HG02943 (cell line): ENCODE measurements around the gene NHSL1.

Source experiments
- ATAC-seq: cut with Tn5 transposase; IDR thresholded peaks from one replicate; pipeline ENCODE4 v1.9.1; 2021; ENCODE audit warnings: mild to moderate bottlenecking, low read depth, moderate library complexity; ENCODE audit not compliant: unreplicated experiment

NHSL1 gene

GRCh38 chr6:138498629-138499302 lies 528 bp downstream of the NHSL1 start:
- peak; percentile 15 for ATAC-seq

- no peak for ATAC-seq
Measured at GRCh38 chr6:138497286-138497685, 2.0 kb downstream of the NHSL1 start.

GRCh38 chr6:138494312-138494711 lies 5.0 kb downstream of the NHSL1 start:
- ATAC-seq: no peak

GRCh38 chr6:138493413-138493812 lies 5.9 kb downstream of the NHSL1 start:
- ATAC-seq: no peak

DNA sequence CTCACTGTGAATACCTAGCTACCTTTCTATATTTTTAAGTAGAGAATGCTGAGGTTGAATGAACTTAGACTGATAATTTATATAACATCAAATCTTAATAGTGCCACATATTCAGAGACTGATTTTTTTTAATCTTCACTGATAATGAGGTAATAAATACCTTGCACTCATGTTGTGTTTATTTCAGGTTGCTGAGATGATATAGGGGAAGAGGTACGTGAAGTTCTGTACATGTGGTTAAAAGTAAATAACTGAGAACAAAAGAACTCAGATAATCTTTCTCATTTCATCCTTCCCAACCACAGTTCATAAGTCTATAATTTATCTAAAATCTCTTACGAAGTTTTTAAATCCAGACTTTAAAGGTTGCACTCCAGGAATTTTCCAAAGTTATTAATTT lies 6.4 kb downstream of the NHSL1 start:
- no peak for ATAC-seq

- no peak for ATAC-seq
Measured at GRCh38 chr6:138492113-138492512, 7.2 kb downstream of the NHSL1 start.

DNA sequence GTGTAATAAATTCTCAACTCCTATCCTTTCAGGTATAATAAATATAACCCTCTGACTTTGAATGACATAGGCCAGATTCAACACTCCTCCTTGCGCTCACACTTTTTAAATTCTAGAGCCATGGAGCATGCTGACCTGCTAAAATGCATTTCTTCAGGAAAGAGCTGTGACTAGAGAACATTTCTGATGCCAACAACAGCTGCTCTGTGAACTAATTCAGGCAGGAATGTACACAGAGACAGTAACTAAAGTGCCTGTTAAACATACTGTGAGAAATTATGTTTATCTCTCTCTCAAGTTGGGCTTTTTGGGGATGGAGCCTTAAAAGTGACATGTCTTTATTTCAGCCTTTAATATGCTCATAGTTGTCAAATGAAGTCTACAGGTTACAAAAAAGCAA lies 8.3 kb downstream of the NHSL1 start:
- ATAC-seq: no peak

DNA sequence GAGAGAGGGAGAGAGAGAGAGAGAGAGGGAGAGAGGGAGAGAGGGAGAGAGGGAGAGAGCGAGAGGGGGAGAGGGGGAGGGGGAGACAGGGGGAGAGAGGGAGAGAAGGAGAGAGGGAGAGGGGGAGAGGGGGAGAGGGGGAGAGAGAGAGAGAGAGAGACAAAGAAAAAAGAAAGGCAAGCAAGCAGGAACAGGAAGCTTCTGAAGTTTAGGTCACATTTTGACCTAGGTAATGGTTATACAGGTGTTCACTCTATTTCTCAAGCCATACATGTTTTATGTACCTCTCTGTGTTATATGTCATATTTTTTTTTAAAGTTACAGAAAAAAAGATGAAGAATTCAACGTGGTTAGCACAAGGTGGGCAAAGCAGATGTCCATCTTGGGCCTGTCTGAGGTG lies 9.4 kb downstream of the NHSL1 start:
- ATAC-seq: no peak

GRCh38 chr6:138487102-138487604 lies 12.1 kb downstream of the NHSL1 start:
- no peak for ATAC-seq

DNA sequence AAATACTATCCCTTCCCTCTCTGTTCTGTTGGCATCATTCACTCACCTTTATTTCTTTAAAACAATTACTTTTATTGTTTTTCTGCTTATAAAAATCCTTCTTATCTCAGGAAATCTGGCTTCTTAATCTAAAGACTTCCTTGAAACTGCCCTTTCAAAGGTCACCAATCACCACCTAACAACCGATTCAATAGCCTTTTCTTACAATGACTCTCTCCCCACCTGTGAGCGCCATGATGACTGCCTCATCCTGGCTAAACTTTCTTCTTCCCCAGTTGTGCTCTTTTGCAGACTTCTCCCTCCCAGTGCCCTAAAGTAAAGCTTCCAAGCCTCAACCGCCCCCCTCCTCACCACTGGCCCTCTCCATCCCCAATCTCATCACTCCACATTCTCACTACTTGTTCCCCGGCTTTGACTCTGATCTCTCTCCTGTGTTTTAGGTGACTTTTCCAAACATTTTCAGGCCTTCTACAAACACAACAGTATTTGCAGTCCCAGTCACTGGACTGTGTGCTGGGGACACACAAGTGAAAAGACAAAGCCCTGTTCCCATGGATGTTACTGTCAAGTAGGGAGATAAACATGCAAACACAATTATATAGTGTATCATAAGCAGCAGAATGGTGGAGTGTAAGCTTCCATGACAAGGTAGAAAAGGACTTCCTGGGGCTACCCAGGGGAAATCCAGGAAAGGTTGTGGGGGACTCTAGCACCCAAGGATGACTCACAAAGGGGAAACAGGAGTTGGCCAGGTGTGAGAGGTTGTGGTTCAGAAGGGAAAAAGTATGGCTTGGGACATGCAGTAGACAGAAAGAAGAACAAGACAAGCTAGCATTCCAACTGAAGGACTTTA lies 12.8 kb downstream of the NHSL1 start:
- no peak for ATAC-seq

DNA sequence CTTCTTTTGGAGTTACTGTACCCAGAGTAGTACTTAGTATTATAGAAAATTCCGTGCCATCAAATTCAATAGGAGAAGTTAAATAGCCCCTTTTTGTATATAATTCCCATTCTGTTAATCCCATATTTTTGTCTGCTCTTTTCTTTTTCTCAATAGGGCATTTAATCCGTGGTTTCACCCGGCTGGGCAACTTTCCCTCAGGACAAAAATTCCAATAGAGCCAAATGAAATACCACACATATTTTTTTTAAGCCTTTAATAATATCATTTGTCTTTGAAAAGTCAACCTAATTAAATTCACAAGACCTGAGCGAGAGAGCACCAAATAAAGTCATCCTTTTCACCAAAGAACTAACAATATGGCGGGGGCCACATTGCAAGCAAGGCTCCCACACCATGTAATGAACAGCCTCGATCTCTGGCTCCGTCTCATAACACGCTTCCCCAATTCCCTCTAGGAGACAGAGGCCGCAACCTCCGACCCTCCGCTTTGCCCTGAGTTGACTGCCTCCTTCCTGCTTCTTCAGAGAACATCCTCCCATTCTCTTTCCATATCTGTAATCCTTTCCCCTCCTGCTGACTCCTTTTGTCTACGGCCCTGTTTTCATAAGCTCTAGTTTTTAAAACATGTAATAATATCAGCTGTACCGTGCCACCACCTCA lies 13.6 kb downstream of the NHSL1 start:
- no peak for ATAC-seq

DNA sequence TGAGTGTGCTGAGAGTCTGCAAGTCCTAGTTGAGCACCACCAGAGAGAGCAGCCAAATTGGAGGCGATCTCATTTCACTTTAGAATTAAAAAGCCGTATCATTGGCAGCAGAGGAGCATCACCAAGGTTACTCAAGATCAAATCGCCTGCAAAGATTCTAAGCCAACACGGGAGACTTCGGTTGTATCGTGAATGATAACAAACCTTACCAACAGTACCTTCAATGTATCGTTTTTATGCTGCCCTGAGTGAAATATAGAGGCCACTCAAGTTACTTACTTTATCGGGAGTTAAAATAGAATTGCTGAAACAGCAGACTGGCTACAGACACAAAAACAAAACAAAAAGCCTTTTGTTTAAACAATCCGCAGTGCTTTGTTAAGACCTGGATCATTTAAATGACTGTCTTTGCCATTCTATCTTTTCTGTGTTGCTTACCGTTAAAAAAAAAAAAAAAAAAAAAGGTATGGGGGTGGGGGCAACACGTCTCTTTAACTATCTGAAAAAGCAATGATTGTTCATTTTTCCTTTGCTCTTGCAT lies 14.2 kb downstream of the NHSL1 start:
- ATAC-seq: no peak

- no peak for ATAC-seq
Measured at GRCh38 chr6:138484018-138484731, 15.1 kb downstream of the NHSL1 start.

DNA sequence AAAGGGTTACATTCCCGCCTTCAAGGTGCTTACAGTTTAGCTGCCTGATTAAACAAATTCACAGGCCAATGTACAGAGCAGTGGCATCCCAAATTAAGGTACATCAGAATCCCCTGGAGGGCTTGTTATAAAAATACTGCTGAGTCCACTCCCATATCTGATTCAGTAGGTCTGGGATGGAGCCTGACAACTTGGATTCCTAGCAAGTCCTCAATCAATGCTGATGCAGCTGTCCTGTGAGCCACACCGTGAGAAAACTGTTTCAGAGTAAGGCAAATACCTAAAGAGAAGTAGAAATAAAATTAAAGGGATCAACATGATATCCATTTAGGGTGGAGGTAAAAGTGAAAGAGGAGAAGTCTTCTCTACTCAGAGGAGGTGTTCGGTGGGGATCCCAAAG lies 16.5 kb downstream of the NHSL1 start:
- no peak for ATAC-seq

DNA sequence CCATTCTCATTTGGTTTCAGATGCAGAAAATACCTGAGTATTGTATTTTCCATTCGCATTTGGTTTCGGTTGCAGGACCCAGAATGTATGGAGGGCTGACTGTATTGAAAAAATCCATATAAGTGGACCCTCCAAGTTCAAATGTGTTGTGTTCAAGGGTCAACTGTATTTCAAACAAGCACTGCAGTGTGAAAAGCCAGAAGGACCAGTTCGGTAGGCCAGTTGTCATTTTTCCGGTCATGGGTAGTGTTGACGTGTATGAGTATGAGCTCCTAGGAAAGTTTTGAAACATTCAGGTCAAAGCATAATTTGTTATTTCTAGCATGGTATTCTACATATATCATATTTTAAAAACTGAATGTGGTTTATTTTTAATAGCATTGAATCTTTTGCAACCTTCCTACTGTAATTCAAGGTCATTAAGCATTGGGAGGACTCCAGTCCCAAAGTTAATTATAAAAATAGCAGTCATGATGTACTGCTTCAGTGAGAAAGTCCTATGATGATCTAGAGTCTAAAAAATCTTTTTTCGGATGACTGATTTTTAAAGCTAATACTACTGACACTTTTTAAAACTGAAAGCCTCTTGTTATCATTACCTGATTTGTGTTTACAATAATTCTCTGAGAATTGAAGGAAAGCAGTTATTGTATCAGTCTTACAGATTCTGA lies 18.9 kb downstream of the NHSL1 start:
- ATAC-seq: no peak

GRCh38 chr6:138477913-138478539 lies 21.3 kb downstream of the NHSL1 start:
- ATAC-seq: no peak

DNA sequence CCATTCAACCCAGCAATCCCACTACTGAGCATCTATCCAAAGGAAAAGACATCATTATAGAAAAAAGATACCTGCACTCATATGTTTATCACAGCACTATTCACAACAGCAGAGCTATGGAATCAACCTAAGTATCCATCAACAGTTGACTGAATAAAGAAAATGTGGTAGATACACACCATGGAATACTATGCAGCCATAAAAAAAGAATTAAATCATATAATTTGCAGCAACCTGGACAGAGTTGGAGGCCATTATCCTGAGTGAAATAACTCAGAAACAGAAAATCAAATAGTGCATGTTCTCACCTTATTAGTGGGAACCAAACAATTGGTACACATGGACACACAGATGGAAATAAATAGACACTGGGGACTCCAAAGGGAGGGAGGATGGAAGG lies 23.2 kb downstream of the NHSL1 start:
- no peak for ATAC-seq

DNA sequence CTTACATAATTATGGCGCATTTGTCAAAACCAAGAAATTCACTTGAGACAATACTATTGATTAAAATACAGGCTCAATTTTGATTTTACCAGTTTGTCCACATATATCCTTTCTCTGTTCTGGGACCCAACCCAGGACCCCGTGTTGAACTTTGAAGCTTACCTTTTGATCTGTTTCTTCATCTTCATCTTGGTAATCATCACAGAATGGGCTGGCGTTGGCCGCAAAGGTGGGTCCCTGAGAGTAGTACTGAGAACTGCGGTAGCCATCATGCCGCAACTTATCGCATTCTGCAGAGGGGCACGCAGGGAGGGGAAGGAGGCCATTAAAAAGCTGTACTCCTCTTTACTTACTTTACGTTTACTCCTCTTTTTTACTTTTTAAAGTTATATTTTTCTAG lies 26.1 kb downstream of the NHSL1 start:
- ATAC-seq: no peak

DNA sequence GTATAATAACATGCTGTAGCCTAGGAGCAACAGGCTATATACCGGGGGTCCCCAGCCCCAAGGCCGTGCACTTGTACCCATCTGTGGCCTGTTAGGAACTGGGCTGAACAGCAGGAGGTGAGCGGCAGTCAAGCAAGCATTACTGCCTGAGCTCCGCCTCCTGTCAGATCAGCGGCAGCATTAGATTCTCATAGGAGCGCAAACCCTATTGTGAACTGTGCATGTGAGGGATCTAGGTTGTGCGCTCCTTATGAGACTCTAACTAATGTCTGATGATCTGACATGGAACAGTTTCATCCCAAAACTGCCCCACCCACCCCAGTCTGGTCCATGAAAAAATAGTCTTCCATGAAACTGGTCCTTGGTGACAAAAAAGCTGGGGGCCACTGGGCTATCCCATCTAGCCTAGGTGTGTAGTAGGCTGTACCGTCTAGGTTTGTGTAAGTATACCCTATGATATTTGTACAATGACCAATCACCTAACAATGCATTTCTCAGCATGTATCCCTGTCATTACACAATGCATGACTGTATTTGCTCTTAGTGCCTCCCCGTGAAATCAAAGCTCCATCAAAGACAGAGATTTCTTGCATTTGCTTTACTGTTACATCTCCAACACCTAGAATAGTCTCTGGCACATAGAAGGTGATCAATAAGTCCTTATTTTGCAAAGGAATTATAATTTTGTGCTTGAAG lies 30.8 kb downstream of the NHSL1 start:
- no peak for ATAC-seq
